SJCRH30 (cell line): ENCODE data around the gene GNAI2. TPM values are rescaled to one million over a fixed set of nuclear protein-coding genes. Genes with fewer than 3 reads are reported as not detected.
A peak's percentile ranks its signal among the peaks of the same experiment; 100 is the strongest.
"Not testable (repeated sequence)": the region's sequence is repeated elsewhere in the genome, so short reads cannot be mapped to it uniquely, and the experiment has no call there.

Source experiments
- DNase-seq, 2 experiments: peaks; one replicate each; pipeline ENCODE4 v3.0.0-alpha.2; 2015 to 2020
- H3K27ac ChIP-seq: fragments of 250-450 bp; sonication (Bioruptor Pico); 2 replicates; pipeline ENCODE4 v1.5.1; 2020; ENCODE audit warnings: mild to moderate bottlenecking, moderate library complexity
- H3K27me3 ChIP-seq: fragments of 250-450 bp; sonication (Bioruptor Pico); 2 replicates; pipeline ENCODE4 v1.5.1; 2020; ENCODE audit warnings: mild to moderate bottlenecking, moderate library complexity
- H3K36me3 ChIP-seq: fragments of 250-450 bp; sonication (Bioruptor Pico); 2 replicates; pipeline ENCODE4 v1.5.1; 2020; ENCODE audit warnings: mild to moderate bottlenecking, moderate library complexity
- H3K4me1 ChIP-seq: fragments of 250-450 bp; sonication (Bioruptor Pico); 2 replicates; pipeline ENCODE4 v1.5.1; 2020; ENCODE audit warnings: mild to moderate bottlenecking, moderate library complexity
- H3K4me3 ChIP-seq: fragments of 250-450 bp; sonication (Bioruptor Pico); 2 replicates; pipeline ENCODE4 v1.5.1; 2020; ENCODE audit warnings: mild to moderate bottlenecking, moderate library complexity
- H3K9me3 ChIP-seq: fragments of 250-450 bp; sonication (Bioruptor Pico); replicated peaks from 2 replicates; pipeline ENCODE4 v1.5.1; 2020; ENCODE audit warnings: mild to moderate bottlenecking, moderate library complexity
- total RNA-seq: library from RNA; depleted of rRNA; stranded (reverse); fragments of >200 nt; shearing (Covaris generic); gene quantifications from 2 replicates; pipeline ENCODE4 v1.2.3, GENCODE V29; 2014

Gene GNAI2
- total RNA-seq, 1 experiment from 2014 or later = 63.8 TPM

DNA sequence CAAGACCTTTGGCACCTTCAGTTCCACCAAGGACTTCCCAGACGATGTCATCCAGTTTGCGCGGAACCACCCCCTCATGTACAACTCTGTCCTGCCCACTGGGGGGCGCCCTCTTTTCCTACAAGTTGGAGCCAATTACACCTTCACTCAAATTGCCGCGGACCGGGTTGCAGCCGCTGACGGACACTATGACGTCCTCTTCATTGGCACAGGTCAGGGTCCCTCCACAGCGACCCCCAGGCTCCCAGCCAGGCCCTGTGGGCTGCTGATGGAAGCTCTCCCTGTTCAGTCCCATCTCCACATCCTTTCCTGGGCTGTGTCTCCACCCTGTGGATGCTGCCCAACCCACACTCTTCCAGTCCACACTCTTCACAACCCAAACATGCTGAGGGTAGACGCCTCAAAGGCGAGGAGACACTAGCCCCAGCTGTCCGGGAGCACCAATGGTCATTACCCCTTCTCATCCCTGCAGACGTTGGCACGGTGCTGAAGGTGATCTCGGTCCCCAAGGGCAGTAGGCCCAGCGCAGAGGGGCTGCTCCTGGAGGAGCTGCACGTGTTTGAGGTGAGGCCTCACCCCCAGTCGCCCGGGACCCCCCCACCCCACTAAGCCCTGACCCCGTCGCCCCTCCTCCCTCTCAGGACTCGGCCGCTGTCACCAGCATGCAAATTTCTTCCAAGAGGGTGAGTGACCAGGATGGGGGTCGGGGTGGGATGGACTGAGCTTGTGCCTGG, 38.5 kb downstream of the GNAI2 start:
- Histone ChIP-seq H3K27ac (no peak overlapping the region), H3K9me3 (no peaks in the 10 kb centered on the region), H3K4me3 (no peak overlapping the region), H3K4me1 (peaks cover 8% of the 10 kb centered on the region; the same call in 1 of the 2 replicates), H3K27me3 (no peaks in the 10 kb centered on the region), H3K36me3 (no peaks in the 10 kb centered on the region)
- peak; percentile 45 to 62 for DNase-seq

DNA sequence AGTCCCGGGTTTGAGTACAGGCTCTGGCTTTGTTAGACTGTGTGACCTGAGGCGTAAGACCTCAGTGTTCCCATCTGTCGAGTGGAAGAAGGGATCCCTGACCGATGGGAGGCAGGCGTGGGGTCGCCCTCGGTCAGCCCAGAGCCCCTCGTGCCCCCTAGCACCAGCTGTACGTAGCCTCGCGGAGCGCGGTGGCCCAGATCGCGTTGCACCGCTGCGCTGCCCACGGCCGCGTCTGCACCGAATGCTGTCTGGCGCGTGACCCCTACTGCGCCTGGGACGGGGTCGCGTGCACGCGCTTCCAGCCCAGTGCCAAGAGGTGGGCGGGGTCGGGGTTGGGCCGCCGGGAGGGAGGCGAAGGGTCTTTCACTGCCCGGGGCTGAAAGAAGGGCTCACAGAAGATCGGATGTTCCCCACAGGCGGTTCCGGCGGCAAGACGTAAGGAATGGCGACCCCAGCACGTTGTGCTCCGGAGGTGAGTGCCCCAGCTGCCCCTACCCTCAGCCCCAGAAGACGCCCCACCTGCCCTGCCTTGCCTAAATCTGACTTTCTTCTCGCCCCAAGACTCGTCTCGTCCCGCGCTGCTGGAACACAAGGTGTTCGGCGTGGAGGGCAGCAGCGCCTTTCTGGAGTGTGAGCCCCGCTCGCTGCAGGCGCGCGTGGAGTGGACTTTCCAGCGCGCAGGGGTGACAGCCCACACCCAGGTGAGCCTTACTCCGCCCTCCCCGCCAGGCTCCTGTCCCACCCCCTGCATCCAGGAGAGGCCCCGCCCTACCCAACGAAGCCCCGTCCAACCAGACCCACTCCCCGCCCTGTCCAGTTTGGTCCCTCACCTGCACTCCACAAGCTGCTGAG, 39.4 kb downstream of the GNAI2 start:
- no peak for DNase-seq
- no peak overlapping the region for H3K27ac ChIP-seq
- H3K27me3 ChIP-seq = no peaks in the 10 kb centered on the region
- H3K4me3 ChIP-seq = no peak overlapping the region
- H3K4me1 ChIP-seq = no peaks in the 10 kb centered on the region; the same call in 1 of the 2 replicates
- no peaks in the 10 kb centered on the region for H3K9me3 ChIP-seq
- H3K36me3 ChIP-seq = no peaks in the 10 kb centered on the region

DNA sequence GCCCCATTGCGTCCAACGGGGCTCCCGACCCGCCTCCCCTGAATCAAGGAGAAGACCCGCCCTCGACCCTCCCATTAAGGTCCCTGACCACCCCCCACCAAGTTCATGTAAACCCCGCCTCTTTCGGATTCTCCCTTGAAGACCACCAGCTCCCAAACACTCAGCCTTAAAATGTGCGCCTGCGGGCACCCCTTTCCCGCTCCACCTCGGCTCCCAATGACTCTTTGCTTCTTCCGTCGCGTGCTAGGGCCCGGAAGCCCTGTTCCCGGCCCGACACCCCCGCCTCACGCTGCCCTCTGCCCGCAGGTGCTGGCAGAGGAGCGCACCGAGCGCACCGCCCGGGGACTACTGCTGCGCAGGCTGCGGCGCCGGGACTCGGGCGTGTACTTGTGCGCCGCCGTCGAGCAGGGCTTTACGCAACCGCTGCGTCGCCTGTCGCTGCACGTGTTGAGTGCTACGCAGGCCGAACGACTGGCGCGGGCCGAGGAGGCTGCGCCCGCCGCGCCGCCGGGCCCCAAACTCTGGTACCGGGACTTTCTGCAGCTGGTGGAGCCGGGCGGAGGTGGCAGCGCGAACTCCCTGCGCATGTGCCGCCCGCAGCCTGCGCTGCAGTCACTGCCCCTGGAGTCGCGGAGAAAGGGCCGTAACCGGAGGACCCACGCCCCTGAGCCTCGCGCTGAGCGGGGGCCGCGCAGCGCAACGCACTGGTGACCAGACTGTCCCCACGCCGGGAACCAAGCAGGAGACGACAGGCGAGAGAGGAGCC, 40.2 kb downstream of the GNAI2 start:
- Histone ChIP-seq H3K27me3 (no peaks in the 10 kb centered on the region), H3K27ac (no peak overlapping the region), H3K4me3 (no peak overlapping the region), H3K4me1 (no peaks in the 10 kb centered on the region), H3K36me3 (no peaks in the 10 kb centered on the region), H3K9me3 (no peaks in the 10 kb centered on the region)
- DNase-seq = no peak

DNA sequence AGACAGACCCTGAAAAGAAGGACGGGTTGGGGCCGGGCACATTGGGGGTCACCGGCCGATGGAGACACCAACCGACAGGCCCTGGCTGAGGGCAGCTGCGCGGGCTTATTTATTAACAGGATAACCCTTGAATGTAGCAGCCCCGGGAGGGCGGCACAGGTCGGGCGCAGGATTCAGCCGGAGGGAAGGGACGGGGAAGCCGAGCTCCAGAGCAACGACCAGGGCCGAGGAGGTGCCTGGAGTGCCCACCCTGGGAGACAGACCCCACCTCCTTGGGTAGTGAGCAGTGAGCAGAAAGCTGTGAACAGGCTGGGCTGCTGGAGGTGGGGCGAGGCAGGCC, 40.7 kb downstream of the GNAI2 start:
- Histone ChIP-seq H3K36me3 (no peaks in the 10 kb centered on the region), H3K27me3 (no peaks in the 10 kb centered on the region), H3K27ac (no peak overlapping the region), H3K9me3 (no peaks in the 10 kb centered on the region), H3K4me1 (no peaks in the 10 kb centered on the region), H3K4me3 (no peak overlapping the region)
- no peak for DNase-seq

DNA sequence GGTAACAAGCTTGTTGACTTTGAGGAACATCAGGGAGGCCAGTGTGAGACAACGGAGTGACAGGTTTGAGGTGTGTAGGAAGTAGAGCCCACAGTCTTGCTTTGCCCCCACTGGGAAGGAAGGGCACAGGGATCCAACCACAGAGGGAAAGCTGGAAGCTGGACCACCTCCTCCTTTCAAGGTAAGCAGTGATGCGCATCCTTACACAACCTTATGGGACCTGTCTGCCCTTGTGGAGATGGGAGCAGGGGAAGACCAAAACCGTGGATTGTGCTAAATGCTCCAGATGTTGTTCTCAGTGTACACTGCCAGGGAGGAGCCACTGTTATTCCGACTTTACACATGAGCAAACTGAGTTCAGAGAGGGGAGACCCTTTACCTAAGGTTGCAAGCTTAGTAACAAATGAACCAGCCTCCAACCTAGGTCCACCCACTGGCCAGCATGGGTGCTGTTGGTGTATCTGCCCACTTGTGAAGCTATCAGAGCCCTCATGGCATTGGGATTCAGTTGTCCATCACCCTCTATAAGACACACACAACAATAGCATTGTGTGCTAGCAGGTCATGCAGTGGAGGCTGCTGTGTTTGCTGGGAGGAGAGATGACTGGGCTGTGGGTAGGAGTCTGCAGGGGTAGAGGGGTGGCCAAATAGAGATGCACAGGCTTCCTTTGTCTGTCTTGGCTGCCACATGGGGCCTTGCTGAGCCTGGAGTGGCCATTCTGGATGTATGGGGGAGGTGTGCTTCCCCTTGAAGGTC, 42.3 kb downstream of the GNAI2 start:
- Histone ChIP-seq H3K36me3 (no peaks in the 10 kb centered on the region), H3K4me1 (no peaks in the 10 kb centered on the region), H3K27ac (no peak overlapping the region), H3K9me3 (no peaks in the 10 kb centered on the region), H3K4me3 (no peak overlapping the region), H3K27me3 (no peaks in the 10 kb centered on the region)
- no peak for DNase-seq

DNA sequence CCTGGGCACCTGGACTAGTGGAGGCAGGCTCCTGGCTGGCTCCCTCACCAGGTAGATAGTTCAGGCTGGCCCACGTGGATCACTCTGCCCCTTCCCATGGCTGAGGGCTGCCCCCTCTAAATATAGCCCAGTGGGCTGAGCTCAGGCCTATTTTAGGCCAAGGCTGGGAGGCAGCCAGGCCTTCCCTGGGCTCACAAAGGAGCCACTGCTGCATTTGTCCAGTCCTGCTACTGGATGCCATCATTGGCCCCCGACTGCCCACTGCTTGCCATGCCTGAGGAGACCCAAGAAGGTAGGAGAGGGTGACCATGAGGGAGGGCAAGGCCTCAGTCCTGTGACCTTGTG, 42.8 kb downstream of the GNAI2 start, which contains the start of gene LSMEM2:
Gene LSMEM2 (plus strand): TSS at position 208 of the 345 bp plus-strand sequence. CDS start 27 bp downstream, at position 235.
- no peak for DNase-seq
- Histone ChIP-seq H3K9me3 (no peaks in the 10 kb centered on the region), H3K4me1 (no peaks in the 10 kb centered on the region), H3K36me3 (no peaks in the 10 kb centered on the region), H3K4me3 (no peak within 1 kb of the TSS), H3K27ac (no peak within 1 kb of the TSS), H3K27me3 (no peaks in the 10 kb centered on the region)

DNA sequence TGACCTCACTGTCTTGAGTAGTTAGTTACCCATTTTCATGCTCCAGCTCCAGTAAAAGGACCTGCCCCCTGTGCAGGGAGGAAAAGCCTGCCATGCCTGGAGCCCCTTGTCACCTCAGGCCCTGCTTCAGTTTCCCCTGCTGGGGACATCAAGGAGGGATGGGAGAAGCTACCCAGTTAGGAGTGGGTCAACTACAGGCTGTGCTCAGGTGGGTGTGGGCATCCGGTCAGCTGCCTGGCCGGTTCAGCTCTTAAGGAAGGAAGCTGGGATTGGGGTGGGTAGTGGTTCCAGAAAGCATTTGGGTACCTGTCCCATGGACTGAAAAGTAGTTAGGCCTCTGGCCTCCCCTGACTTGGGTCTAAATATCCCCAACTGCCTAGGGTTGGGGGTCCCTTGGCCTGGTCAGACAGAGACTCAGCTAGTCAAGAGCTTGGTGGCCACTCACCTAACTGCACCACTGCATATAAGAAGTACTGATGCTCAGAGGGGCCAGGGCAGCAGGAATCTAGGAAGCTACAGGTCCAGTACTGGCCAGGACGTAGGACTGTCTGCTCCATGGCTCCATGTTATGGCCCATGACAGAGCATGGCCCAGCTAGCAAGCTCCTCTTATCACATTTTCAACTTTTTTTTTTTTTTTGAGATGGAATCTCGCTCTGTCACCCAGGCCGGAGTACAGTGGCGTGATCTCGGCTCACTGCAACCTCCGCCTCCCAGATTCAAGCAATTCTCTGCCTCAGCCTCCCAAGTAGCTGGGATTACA, 43.4 kb downstream of the GNAI2 start:
- Histone ChIP-seq H3K9me3 (no peaks in the 10 kb centered on the region), H3K36me3 (no peaks in the 10 kb centered on the region), H3K27ac (no peak overlapping the region), H3K4me1 (no peaks in the 10 kb centered on the region), H3K27me3 (no peaks in the 10 kb centered on the region), H3K4me3 (no peak overlapping the region)
- DNase-seq = no peak

DNA sequence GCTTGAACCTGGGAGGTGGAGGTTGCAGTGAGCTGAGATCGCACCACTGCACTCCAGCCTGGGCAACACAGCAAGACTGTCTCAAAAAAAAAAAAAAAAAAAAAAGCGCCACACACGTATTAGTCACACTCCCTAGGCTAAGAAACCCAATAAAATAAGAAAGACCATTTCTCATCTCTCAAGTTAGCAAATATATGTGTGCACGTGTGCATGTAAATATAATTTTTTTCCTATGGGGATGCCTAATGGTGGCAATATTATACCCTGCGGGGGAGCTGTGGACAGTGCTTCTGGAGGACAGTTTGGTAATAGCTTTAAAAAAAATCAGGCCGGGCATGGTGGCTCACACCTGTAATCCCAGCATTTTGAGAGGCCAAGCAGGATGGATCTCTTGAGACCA, 48.1 kb downstream of the GNAI2 start:
- H3K27ac ChIP-seq, DNase-seq, H3K4me3 ChIP-seq, H3K9me3 ChIP-seq, H3K4me1 ChIP-seq, H3K27me3 ChIP-seq: not testable (repeated sequence)
- peaks cover 12% of the 10 kb centered on the region; the same call in 1 of the 2 replicates for H3K36me3 ChIP-seq

DNA sequence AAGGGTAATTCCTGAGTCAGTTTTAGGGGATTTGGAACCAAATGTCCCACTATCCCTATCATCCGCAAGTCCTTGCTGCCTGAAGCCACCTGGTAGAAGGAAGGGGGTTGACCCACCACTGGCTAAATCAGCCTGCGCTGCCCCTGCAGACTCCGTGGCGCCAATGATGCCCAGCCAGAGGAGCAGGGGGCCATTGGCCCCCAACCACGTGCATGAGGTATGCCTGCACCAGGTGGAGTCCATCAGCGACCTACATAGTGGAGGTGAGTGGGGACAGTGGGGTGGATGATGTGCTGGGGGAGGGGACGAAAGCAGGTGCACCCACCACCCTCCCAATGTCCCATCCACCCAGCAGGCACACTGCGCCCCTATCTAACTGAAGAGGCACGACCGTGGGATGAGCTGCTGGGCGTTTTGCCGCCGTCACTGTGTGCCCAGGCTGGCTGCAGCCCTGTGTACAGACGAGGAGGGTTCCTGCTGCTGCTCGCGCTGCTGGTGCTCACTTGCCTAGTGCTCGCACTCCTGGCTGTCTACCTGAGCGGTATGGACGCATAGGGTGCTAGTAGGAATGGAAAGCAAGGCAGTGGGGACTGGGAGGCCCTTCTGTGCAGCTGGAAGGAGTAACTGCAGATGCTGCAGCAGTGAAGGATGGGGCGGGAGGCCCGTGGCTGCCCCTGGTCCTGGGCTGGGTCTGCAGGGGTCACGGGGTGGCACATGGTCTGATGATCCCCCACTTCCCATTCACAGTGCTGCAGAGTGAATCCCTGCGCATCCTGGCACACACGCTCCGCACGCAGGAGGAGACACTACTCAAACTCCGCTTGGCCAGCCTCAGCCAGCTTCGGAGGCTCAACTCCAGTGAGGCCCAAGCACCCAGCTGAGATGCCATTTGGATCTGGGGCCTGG, 50.6 kb downstream of the GNAI2 start:
- Histone ChIP-seq H3K27ac (no peak overlapping the region), H3K9me3 (no peaks in the 10 kb centered on the region), H3K4me3 (no peak overlapping the region), H3K36me3 (peaks cover 24% of the 10 kb centered on the region), H3K27me3 (no peaks in the 10 kb centered on the region), H3K4me1 (no peaks in the 10 kb centered on the region)
- DNase-seq = no peak

DNA sequence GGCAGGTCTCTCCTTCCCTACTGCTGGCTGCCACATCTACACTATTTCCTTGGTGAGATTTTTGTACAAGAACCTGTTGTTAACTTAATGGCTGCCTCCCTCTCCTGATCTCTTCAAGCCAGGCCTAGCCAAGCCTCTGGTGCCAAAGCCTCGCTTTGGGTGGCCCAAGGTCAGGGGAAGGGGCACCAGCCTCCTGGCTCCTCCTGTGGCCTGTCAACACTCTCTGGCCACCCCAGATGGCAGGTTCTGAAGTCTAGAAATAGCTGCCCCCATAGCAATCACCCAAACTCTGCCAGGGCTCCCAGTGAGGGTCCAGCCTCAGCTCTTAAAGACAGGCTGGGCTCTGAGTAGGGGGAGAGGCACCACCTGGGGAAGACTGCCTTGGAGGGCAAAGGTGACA, 51.3 kb downstream of the GNAI2 start:
- H3K36me3 ChIP-seq = peaks cover 24% of the 10 kb centered on the region
- H3K9me3 ChIP-seq = no peaks in the 10 kb centered on the region
- no peak for DNase-seq
- no peaks in the 10 kb centered on the region for H3K27me3 ChIP-seq
- no peak overlapping the region for H3K27ac ChIP-seq
- no peak overlapping the region for H3K4me3 ChIP-seq
- no peaks in the 10 kb centered on the region for H3K4me1 ChIP-seq

DNA sequence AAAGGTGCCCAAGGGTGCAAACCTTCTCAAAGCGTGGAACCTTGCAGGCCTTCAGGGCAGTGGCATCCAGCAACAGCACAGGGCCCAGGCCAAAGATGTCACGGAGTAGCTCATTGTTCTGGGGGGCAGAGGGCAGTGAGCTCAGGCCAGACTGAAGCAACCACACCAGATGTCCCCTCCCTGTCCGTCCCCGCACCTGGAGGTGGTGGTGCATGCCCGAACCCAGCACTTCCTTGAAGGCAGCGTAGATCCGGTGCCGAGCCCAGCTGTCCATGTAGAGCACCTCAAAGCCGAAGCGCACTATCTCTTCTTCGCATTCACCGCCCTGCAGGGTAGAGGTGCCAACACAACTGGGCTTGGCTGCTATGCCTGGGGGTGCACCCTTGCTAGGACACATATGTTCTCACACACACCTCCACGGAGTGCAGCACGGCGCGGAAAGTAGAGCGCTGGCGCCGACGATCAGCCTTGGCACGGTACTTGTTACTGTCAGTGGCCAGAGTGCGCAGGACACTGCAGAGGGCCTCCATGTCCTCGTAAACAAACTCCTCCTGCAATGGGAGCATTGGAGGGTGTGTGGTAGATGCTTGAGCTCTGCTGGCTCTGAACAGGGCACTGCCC, 52.5 kb downstream of the GNAI2 start:
- Histone ChIP-seq H3K27ac (no peak overlapping the region), H3K4me3 (no peak overlapping the region), H3K4me1 (no peaks in the 10 kb centered on the region; the same call in 1 of the 2 replicates), H3K36me3 (peaks cover 24% of the 10 kb centered on the region), H3K9me3 (no peaks in the 10 kb centered on the region), H3K27me3 (no peaks in the 10 kb centered on the region)
- DNase-seq = no peak

DNA sequence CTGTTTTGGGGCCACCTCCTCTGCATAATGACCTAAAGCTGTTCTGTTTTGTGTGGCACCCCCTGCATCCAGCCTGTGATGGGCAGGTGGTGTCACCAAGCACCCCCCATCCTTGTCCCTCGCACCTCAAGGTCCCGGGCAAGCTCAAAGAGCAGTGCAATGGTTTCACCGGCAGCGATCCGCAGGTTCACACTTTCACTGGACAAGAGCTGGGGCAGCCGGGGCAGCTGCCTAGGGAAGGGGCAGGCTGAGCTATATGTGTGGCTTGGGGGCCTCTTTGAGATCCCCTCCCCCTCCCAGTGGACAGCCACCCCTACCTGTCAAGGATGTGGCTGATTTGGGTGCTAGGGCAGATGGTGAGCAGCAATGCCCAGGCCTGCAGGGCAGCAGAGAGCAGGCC, 53.1 kb downstream of the GNAI2 start:
- DNase-seq = no peak
- no peaks in the 10 kb centered on the region for H3K27me3 ChIP-seq
- H3K4me3 ChIP-seq = no peak overlapping the region
- peaks cover 24% of the 10 kb centered on the region for H3K36me3 ChIP-seq
- no peaks in the 10 kb centered on the region for H3K9me3 ChIP-seq
- H3K4me1 ChIP-seq = no peaks in the 10 kb centered on the region; the same call in 1 of the 2 replicates
- H3K27ac ChIP-seq = no peak overlapping the region
